AG09309 (cell line): ENCODE data around the gene BUD31.
"Not testable (repeated sequence)": the region's sequence is repeated elsewhere in the genome, so short reads cannot be mapped to it uniquely, and the experiment has no call there.

ENCODE experiments used
- DNase-seq: peaks from one replicate; pipeline ENCODE4 v3.0.0-alpha.2; 2010; ENCODE audit warnings: low read depth
- H3K4me3 ChIP-seq: 2 replicates; pipeline ENCODE4 v1.5.1; 2011; ENCODE audit warnings: mild to moderate bottlenecking, low read depth, low read length, moderate library complexity; ENCODE audit not compliant: control insufficient read depth
- CTCF ChIP-seq: IDR thresholded peaks from 2 replicates; pipeline ENCODE4 v1.5.1; 2011; ENCODE audit warnings: mild to moderate bottlenecking, low read depth, low read length, inconsistent platforms; ENCODE audit not compliant: insufficient read depth, control insufficient read depth; ENCODE audit errors: missing control alignments

The BUD31 gene

DNA sequence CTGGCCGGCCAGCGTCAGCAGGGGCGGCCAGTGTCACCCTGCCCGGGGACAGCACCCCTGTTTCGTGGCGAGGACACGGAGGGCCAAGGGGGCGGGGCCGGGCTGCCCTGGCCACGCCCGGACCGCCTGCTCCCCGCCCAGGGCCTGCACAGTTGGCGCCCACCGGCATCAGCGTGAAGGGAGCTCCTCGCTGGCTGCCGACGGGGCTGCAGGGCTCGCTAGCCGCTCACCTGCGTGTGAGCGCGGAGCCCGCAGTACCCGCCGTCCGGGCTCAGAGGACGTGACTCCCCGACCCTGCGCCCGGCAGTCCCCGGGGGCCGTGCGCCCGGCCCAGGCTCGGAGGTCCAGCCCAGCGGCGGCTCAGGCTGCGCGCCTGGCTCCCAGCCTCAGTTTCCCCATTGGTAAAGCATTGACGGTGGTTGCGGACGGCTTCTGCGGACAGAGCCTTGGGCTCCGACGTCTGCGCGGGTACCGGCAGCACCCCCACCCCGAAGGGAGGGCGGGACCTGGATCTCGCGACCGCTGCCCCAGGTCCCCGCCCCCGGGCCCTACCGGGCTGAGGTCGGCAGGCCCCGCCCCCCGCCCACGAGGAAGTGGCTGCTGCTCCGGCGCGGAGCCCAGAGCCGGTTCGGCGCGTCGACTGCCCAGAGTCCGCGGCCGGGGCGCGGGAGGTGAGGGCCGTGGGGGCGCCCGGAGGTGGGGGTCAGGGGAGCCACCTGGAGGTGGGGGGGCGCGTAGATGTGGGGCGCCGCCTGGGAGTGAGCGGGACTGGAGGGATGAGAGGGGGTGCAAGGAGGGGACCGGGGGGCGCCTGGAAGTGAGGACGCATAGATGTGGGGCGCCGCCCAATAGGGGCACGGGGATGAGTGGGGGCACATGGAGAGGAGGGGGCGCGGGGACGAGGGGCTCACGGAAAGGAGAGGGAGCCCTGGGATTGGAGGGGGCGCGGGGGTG lies 34.4 kb upstream of the BUD31 start, which contains the start of gene ARPC1B:
ARPC1B (plus strand) TSS at position 620 of the 954 bp plus-strand sequence. CDS start 10,985 bp downstream, outside the sequence.
- no peak for TF ChIP-seq CTCF
- peak within 1 kb of the TSS; percentile 90 for H3K4me3 ChIP-seq
- DNase-seq, result no peak

DNA sequence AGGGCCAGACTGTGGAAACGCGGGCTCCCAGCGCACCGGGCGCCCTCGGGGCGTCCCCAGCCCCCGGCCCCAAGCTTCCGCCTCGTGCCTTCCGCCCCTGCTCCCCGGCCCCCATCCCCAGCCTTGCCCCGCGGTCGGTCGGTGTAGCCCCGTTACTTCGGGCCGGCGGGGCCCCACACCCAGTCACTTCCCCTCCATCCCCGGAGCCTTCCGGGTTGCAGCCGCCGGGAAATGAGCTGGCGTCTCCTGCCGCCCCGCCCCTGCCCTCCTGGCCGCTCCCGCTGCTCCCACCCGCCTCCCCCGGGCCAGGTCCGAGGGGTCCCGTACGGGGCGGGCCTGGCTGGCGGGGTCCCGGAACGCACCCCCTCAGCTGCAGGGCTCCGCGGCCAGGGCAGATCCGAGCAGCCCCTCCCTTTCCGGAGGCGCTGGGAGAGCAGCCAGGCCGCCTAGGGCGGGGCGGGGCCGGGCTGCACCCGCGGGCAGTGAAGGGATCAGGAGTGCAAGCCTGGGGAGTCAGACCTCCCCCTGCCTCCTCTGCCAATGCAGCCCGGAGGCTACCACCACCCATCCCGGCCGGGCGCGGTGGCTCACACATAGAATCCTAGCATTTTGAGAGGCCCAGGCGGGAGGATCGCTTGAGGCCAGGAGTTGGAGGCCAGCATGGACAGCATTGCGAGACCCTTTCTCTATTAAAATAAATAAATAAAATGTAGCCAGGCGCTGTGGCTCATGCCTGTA lies 33.5 kb upstream of the BUD31 start:
- TF ChIP-seq CTCF, result no peak
- peak overlapping the region; percentile 90 for H3K4me3 ChIP-seq
- DNase-seq, result no peak

GRCh38 chr7:99379043-99379577 lies 29.7 kb upstream of the BUD31 start:
- H3K4me3 ChIP-seq, result no peak overlapping the region
- no peak for TF ChIP-seq CTCF
- DNase-seq, result peak; percentile 91

DNA sequence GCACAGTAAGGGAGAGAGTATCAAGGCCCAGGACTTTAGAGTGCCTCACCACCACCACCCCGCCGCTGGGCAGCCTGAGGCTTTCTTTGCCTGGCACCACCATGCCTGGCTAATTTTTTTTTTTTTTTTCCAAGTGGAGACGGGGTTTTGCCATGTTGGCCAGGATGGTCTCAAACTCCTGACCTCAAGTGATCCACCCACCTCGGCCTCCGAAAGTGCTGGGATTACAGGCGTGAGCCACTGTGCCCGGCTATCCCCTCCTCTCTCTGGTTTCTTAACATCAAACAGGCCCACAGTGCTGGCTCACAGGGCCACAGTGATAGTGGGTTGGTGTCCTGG lies 29.1 kb upstream of the BUD31 start:
- H3K4me3 ChIP-seq, result peak overlapping the region; percentile 8; the same call in 1 of the 2 replicates
- not testable (repeated sequence) for DNase-seq

GRCh38 chr7:99380032-99380822 lies 28.5 kb upstream of the BUD31 start:
- no peak for DNase-seq
- TF ChIP-seq CTCF, result no peak
- H3K4me3 ChIP-seq, result no peak overlapping the region; the same call in 1 of the 2 replicates

- no peak for DNase-seq
- TF ChIP-seq CTCF, result no peak
- no peak overlapping the region for H3K4me3 ChIP-seq
These were observed 27.7 kb upstream of the BUD31 start for GRCh38 chr7:99380823-99381663.
